ENCODE results near the gene LZTFL1. TPM values are rescaled to one million over a fixed set of nuclear protein-coding genes. Genes with fewer than 3 reads are reported as not detected.

The LZTFL1 gene
- total RNA-seq, 2 donors from 2014 or later, result 12.5 to 14.5 TPM

DNA sequence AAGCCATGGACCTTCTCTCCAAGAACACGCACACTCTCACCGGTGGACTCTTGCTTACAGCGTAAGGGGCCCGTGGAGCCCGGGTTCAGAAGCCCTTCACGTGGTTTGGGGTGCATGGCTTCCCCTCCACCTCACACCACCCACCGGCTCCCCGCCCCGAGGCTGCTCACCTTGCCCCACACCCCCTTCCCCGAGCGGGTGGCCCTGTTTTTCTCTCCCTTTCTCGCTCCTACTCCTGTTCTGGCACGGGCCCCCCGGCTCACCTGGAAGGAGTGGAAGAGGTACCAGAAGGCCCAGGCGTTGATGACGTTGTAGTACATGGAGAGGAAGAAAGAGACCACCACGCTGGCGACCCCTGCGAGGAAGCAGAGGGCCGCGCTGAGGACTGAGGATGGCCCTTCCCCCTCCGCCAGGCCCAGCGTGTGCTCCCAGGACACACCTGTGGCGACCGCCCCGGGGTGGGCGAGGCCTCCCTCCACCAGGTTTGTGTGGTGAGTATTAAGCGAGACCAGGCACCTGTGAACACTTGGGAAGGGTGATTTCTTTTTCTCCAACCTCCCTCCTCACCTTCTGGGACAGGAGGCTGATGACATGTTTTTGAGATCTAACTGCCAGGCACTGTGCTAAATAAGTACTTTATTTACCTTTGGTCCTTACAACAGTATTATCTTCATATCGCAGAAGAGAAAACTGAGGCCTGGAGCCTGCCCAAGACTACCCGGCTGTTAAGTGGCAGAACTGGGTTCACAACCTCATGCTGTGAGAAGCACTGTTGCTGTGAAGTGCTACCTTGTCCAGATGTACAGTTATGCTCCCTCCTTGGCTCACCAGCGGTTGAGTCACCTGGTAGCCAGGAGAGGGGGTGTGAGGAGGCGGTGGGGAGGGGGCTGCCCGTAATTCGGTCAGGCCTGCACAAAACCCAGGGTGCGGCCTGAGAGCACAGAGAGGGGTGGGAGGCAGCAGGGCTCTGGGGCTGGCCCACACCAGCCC, 61.9 kb downstream of the LZTFL1 start:
- no peaks in the 10 kb centered on the region for H3K27me3 ChIP-seq
- WGBS, 2 donors, result 86 to 87% methylated on average over 35 of the region's 35 CpGs
- H3K4me1 ChIP-seq, result peaks cover 10% of the 10 kb centered on the region
- ATAC-seq (no peak), DNase-seq (no peak)
- H3K27ac ChIP-seq, result no peak overlapping the region
- no peak overlapping the region for H3K4me3 ChIP-seq
- intact Hi-C loops (cut with DNase I), result no loop called here
- H3K9me3 ChIP-seq, result no peaks in the 10 kb centered on the region
- no peaks in the 10 kb centered on the region for H3K36me3 ChIP-seq (replicated peaks in 1 of 2; ENCODE audit: insufficient read depth in 1 of 2, low read depth in 2 of 2)
- no peak for TF ChIP-seq POLR2A (IDR thresholded peaks at IDR 0.05)
- TF ChIP-seq, protein P1, sequence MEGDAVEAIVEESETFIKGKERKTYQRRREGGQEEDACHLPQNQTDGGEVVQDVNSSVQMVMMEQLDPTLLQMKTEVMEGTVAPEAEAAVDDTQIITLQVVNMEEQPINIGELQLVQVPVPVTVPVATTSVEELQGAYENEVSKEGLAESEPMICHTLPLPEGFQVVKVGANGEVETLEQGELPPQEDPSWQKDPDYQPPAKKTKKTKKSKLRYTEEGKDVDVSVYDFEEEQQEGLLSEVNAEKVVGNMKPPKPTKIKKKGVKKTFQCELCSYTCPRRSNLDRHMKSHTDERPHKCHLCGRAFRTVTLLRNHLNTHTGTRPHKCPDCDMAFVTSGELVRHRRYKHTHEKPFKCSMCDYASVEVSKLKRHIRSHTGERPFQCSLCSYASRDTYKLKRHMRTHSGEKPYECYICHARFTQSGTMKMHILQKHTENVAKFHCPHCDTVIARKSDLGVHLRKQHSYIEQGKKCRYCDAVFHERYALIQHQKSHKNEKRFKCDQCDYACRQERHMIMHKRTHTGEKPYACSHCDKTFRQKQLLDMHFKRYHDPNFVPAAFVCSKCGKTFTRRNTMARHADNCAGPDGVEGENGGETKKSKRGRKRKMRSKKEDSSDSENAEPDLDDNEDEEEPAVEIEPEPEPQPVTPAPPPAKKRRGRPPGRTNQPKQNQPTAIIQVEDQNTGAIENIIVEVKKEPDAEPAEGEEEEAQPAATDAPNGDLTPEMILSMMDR (IDR thresholded peaks at IDR 0.05), result no peak

DNA sequence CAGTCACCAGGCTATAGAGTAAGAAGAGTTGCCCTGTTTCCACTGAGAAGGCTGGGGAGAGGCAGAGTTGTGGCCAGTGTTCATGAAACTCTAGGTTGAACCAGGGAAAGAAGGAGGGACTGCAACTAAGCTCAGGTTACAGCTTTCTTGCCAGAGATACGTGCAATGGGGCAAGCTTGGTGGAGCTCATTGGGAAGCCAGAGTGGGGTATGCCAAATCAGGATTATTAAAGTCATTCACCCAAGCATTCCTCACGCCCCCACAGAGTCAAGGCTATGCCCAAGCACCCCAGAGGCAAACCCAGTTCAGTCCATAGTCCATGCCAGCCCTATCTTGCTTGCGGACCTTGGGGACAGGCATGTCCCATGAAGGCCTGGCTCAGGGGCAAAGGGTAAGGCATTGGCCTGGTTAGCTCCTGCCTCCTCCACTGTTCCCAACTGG, 63.1 kb downstream of the LZTFL1 start:
- H3K4me1 ChIP-seq, result peaks cover 8% of the 10 kb centered on the region
- no peak for TF ChIP-seq POLR2A (IDR thresholded peaks at IDR 0.05)
- TF ChIP-seq, protein P1 (IDR thresholded peaks at IDR 0.05), result no peak
- no peak overlapping the region for H3K27ac ChIP-seq
- ATAC-seq (no peak), DNase-seq (peak in 1 of 4 donors; percentile 14)
- no peaks in the 10 kb centered on the region for H3K9me3 ChIP-seq
- WGBS, 2 donors, result 44 to 54% methylated on average over 3 of the region's 3 CpGs
- no peaks in the 10 kb centered on the region for H3K36me3 ChIP-seq (replicated peaks in 1 of 2; ENCODE audit: insufficient read depth in 1 of 2, low read depth in 2 of 2)
- intact Hi-C loops (cut with DNase I), result no loop called here
- no peak overlapping the region for H3K4me3 ChIP-seq
- H3K27me3 ChIP-seq, result no peaks in the 10 kb centered on the region

DNA sequence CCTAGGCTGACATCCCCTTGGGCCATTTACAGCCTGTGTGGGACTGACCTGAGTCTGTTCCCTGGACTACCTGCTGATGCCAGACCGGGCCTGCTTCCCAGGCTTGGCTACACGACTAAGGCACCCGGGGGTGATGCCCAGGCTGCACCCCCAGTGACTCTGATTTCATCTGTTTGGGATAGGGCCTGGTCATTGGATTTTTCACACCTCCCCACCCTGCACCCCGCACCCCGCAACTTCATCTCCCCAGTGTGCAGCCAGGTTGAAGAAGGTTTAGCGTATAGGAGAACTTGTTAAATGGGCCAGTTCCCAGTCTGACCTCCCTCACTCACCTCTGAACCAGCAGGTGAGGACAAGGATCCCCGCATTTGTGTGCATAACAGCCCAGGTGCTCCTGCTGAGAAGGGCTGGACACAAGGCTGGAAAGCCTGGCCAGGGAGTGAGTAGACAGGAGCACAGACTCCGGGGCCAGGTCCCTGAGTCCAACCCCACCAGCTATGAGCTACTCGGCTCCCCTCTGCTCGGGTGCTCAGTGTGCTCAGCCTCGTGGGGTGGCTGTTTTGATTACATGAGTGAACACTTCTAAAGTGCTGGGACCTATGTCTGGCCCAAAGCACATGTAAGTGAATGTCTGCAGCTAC, 64.1 kb downstream of the LZTFL1 start:
- Histone ChIP-seq H3K4me1 (peaks cover 7% of the 10 kb centered on the region), H3K27ac (no peak overlapping the region), H3K4me3 (no peak overlapping the region), H3K36me3 (replicated peaks in 1 of 2; ENCODE audit: insufficient read depth in 1 of 2, low read depth in 2 of 2) (no peaks in the 10 kb centered on the region), H3K27me3 (no peaks in the 10 kb centered on the region), H3K9me3 (no peaks in the 10 kb centered on the region)
- DNase-seq (no peak), ATAC-seq (no peak)
- intact Hi-C loops (cut with DNase I), result no loop called here
- WGBS, 2 donors, result 81 to 88% methylated on average over 4 to 11 of the region's 11 CpGs
- no peak for TF ChIP-seq POLR2A (IDR thresholded peaks at IDR 0.05)
- TF ChIP-seq, protein P1 (IDR thresholded peaks at IDR 0.05), result no peak

DNA sequence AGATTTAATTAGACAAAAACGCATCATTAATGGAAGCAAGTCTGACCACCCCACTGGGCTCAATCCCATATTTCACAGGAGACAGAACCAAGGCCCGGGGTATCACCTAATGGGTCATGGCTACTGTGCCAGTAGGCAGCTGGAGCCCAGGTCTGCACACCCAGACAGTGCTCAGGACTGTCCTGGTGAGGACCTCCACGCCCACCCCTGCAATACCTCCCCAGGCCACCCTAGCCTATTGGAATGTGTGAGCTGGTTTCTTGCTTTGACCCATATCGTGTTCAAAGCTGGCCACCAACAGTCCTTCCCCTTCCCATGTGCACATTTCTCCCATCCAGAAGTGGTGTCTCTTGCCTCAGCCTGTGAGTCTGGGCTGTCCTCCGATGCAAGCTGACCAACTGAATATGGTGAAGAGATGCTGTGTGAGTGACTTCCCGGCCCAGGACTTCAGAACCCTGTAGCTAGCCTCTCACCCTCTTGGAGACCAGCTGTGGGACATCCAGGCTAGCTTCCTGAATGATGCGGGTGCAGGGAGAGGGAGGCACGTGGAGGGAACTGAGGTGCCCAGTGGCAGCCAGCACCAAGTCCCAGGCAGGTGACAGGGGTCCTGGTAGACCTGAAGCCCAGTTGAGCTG, 64.7 kb downstream of the LZTFL1 start:
- Histone ChIP-seq H3K36me3 (replicated peaks in 1 of 2; ENCODE audit: insufficient read depth in 1 of 2, low read depth in 2 of 2) (no peaks in the 10 kb centered on the region), H3K4me1 (peaks cover 7% of the 10 kb centered on the region), H3K4me3 (no peak overlapping the region), H3K9me3 (no peaks in the 10 kb centered on the region), H3K27me3 (no peaks in the 10 kb centered on the region), H3K27ac (no peak overlapping the region)
- intact Hi-C loops (cut with DNase I), result no loop called here
- 72 to 84% methylated on average over 6 to 8 of the region's 8 CpGs for WGBS, 2 donors
- no peak for TF ChIP-seq POLR2A (IDR thresholded peaks at IDR 0.05)
- TF ChIP-seq, protein P1 (IDR thresholded peaks at IDR 0.05), result no peak
- DNase-seq, result no peak
- ATAC-seq, result no peak

Data from body of pancreas (tissue), 4 donors.